Glomerular endothelial cell (primary cell): Measurements from ENCODE around the gene CGREF1. TPM values are rescaled to one million over a fixed set of nuclear protein-coding genes. Genes with fewer than 3 reads are reported as not detected.
"Not testable (repeated sequence)": the region's sequence is repeated elsewhere in the genome, so short reads cannot be mapped to it uniquely, and the experiment has no call there.

Experiments
- DNase-seq: peaks from one replicate; pipeline ENCODE4 v3.0.0-alpha.2; 2011; ENCODE audit warnings: low read depth, low spot score; ENCODE audit errors: extremely low read depth
- total RNA-seq: library from RNA; depleted of rRNA; stranded (reverse); fragments of >200 nt; gene quantifications from 2 replicates; pipeline ENCODE4 v1.2.3, GENCODE V29; 2015

CGREF1 gene
- total RNA-seq, 1 donor from 2014 or later = 3.4 TPM

DNA sequence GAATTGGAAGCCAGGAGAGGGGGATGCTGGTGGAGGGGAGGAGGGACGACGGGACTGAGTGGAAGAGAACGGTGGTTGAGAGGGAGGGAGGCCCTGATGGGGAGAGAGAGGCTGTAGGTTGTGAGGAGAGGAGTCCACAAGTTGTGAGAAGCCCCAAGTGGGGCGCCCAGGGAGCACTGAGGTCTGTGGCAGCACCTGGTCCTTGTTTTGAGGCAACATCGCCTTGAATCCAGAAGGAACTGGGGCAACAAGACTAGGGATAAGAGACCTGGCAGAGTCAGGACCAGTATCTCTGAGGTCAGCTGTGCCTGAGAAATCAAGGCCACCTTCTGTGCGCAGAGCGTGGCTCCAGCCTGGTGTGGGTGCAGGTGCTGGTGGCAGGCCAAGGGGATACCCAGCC lies 19.2 kb upstream of the CGREF1 start:
- no peak for DNase-seq

DNA sequence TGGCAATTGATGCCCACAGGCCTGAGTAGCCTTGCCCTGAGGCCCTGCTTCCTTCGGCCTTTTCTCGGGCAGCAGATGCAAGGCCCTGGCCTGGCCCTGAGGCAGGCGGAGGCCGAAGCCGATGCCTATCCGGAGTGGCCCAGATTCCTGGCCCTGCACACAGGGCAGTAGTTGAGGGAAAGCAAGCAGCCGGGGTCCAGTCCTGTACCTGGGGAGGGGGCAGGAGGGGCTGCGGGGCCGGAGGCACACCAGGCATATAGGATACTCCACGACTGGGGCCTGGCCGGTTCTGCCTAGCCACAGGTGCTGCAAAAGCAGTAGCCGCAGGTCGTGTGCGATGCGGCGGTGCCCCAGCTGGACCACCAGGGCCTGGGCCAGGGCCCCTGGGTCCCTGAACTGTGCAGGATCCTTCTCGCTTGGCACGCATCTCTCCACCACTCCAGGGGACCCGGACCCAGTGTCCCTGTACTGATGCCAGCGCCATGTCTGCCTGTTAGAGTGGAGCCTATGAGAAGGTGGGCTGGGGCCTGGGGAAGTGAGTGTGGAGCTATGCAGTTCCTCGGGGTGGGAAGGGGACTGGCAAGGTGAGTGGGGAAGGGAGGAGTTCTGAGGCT lies 18.5 kb upstream of the CGREF1 start:
- no peak for DNase-seq

DNA sequence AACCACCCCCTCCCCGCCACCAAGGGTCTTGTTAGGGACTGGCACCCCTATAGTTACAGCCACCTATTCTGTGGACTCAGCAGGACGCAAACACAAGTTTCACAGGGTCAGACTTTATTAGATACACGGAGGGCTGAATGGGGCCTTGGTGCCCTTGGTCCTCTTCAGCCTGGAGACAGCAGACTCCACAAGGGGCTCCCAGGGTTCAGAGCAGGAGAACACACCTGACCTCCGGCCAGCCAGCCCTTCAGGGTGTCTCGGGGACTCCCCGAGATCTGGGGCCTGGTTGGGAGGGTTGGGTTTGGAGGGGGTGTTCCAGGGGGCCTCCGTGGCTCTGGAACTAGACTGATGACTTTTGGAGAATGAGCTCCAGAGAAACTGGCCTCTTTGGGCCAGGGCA lies 17.8 kb upstream of the CGREF1 start:
- no peak for DNase-seq

DNA sequence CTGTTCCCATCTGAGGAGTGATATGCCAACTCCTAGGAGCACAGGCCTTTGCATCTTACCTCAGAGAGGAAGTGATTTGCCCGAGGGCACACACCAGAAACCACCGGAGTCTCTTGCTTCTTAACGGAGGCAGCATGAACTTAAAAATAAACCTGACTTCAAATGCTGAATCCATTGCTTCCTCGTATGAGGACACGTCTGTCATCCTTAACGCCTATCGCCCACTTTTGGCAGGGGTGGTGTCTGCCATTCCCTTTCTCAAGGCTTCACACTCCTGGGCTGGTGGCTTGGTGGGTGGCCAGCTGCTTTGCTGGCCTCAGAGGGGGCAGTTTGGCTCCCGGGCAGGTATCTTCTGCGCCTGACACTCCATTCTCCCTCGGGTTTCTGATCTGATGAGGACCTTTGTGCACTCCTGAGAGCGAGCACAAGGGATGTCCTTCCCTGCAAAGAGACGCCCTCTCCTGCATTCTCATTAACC lies 16.6 kb upstream of the CGREF1 start:
- DNase-seq = no peak

DNA sequence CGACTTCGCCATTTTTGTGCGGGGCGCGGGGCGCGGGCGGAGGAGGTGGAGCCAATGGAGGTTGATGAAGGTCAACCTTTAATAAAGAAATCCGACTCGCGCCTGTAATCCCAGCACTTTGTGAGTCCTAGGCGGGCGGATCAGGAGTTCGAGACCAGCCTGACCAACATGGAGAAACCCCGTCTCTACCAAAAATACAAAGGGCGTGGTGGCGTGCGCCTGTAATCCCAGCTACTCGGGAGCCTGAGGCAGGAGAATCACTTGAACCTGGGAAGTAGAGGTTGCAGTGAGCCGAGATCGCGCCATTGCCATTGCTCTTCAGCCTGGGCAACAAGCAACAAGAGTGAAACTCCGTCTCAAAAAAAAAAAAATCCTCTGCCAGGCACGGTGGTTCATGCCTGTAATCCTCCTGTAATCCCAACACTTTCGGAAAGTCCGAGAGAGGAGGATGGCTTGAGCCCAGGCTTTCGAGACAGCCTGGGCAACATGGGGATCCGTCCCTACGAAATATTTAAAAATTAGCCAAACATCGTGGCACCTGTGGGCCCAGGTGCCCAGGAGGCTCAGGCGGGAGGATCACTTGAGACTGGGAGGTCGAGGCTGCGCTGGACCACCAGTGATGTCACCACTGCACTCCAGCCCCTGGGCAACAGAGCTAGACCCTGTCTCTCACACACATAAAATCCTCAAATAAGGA lies 16.0 kb upstream of the CGREF1 start:
- peak; percentile 45 for DNase-seq

DNA sequence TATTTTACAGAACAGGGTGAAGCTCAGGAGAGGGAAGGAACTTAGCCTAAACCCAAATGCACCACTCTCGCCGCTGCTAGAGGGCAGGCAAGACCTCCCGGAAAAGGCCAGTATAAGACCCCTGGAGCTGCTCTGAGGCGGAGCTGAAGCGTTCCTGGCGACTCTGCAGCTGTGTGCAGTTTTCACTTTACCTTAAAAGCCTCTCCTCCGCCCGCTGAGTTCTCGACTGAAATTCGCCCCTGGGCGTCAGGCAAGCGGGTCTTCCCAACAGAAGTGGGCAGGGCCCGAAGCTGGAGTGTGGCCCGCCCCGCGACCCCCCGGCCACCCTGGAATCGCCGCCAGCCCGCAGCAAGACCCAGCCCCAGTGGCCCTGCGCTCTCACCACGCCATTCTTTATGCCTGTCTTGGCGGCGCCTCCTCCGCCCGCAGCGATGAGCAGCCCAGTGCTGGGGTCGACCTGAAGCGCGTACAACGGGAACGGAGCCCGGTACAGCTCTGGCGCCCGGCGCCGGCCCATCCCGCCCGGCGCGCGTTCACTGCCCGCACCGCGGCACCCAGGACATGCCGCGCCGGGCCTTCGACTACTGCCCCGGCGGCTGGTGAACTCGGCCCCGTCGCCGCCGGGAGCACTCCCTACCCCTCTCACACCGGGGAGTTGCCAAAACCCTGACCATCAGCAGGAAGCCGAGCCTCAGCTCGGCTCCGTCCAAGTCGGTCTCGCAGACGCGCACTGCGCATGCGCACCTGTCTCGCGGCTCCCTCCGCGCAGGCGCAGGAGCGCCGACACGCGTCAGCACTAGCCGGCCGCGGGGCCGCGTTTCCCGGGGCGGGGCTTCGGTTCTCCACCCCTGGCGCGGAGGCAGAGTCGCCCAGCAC lies 15.2 kb upstream of the CGREF1 start, which contains the start of gene PREB:
TSS of gene PREB (minus strand) at position 732 of the 876 bp plus-strand sequence. CDS start at position 517, 215 bp downstream.
- DNase-seq = no peak

DNA sequence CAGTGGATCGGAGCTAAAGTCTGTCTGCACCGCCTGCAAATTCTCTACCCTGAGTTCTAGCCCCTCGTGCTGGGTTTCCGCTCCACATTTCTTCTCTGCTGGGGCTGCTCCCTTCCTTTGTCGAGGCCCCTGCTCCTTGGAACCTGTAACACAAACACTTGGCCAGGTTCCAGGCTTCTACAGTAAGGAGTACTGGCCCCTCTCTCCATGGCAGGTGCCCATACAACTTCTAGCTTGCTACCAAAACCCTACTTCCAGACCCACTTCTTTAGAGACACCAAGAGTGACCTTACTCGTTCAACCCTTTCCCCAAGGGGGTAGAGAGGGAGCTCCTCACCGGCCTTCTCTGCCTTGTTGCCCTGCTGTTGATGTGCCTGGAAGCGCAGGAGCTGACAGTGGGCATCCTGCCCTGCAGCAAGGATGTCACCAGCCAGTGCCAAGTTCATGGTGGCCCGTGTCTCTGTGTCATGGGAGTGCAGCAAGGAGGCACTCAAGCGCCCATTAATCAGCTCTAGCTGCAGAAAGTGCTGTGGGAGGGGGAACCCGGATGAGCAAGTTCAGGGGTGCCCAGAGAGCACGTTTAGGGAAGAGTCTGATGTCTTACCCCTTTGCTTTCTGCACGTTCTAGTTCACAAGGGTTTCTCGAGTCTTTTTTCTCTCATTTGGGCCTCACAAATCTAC lies 14.4 kb upstream of the CGREF1 start:
- DNase-seq = no peak

DNA sequence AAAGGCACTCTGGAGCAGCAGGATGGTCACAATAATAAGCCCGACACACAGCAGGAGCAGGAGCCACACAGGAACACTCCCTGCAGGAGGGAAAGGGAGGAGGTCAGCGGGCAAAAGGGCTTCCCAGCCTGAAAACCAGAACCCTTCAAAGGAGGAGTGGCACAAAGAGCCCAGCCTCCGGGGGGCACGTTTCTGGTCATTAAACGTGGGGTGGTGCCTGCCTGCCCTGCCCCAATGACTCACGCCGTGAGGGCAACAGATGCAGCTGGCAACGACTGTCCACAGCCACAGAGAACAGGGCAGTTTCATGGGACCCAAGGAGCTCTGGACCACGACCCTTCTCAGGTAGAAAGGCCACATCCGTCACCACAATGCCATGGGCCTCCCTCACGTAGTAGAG lies 12.5 kb upstream of the CGREF1 start:
- no peak for DNase-seq

DNA sequence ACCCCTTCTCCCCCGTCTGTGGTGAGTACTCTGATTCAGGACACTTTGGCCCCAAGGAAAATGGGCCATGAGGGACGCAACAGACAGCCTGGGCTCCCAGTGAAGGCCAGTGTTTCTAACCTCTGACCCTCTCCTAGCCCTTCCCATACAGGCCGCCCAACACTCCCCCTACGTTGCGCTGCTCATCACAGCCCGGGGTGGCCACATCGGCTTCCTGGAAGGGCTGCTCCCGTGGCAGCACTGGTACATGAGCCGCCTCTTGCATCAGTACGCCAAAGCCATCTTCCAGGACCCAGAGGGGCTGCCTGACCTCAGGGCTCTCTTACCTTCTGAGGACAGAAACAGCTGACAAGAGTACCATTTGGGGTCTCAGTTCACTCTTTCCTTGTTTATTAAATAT lies 11.5 kb upstream of the CGREF1 start:
- DNase-seq = no peak

DNA sequence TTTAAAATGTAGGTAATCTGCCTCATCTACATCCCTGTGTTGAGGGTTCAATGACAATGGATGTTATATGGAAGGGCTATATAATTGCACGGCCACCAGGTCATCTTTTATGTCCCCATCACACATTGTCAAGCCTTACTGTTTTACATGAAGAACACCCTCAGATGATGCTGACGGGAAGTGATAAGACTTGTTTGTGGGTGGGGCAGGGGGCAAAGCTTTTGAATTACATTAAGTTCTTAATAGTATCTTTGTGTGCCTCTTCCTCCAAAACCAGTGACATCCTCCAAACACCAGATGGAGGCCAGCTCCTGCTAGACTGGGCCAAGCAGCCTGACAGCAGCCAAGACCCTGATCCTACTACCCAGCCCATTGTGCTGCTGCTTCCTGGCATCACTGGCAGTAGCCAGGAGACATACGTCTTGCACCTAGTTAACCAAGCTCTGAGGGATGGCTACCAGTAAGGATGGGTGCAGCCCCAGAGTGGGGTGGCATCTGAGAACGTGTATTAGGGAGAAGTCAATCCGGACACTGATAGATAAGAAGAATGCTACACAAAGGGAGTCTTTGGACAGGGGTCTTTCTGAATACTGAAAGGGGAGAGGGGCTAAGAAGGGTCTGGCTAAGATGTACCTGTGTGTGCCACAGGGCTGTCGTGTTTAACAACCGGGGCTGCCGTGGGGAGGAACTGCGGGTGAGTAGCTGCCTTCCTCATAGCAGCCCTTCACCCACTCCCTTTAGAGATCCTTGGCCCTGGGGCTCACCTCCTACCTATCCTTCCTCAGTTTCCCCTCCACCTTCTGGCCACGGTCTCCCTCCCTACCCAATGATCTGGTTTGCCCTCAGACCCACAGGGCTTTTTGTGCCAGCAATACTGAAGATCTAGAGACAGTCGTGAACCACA lies 10.0 kb upstream of the CGREF1 start:
- no peak for DNase-seq

DNA sequence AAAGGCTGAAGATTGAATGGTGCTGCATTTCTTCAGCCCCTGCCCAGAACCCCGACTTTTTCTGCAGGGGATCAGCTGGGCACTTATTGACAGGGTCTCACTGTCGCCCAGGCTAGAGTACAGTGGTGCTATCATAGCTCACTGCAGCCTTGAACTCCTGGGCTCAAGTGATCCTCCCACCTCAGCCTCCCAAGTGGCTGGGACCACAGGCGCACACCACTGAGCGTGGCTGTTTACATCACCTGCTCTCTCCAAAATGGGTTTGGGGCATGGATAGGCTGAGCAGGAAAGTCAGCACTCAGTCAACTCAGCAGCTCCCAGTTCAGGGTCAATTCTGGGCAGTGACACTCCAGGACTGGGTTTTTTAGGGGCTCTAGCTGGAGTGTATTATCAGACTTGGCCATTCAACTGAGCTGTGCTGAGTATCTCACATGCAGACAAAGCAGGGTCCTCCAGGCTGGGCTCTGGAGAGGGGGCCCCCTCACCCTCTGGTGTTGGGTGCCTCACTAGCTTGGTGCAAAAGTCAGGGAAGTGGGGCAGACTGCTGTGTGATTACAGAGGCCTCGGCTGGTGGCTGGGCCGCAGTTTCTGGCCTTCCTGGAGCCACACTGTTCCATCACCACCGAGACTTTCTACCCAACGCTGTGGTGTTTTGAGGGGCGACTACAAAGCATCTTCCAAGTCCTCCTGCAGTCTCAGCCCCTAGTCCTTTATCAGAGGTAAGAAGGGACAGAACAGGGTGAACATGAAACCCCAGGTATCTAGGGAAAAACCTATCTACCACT lies 9.1 kb upstream of the CGREF1 start:
- DNase-seq = no peak

DNA sequence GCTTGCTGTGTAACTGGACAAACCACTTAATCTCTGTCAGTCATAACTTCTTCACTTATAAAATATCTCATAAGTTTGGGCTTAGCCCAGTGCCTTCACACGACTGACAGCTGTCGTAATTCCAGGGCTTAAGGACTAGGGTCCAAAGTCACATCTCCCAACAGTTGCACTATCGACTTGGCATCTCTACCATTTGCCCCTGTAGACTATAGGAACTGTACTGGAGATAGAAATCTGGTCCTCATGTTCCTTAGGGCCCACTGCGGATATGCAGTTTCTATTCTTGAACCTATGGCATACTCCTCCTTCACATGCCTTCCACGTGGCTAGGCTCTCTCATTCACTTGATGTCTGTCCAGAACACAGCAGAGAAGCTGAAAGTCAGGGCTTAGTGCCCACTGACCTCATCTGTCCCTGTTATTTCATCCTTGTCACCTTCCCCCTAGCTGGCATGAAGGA lies 7.4 kb upstream of the CGREF1 start:
- no peak for DNase-seq

DNA sequence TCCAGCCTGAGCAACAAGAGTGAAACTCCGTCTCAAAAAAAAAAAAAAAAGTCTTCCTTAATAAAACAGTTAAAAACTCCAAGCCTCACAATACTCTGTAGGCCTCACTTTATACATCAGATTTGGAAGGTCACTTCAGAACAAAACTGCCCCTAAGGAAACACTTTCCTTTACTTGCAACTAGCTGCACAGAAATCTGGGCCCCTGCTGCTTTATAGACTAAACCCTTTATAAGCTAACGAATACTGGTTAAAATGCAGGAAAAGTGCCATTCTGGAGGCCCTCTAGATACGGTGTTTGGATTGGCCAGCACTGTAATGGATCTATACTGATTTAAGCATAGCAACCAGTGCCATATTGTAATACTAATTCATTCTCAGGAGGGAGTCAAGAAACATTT lies 6.2 kb upstream of the CGREF1 start:
- no peak for DNase-seq

DNA sequence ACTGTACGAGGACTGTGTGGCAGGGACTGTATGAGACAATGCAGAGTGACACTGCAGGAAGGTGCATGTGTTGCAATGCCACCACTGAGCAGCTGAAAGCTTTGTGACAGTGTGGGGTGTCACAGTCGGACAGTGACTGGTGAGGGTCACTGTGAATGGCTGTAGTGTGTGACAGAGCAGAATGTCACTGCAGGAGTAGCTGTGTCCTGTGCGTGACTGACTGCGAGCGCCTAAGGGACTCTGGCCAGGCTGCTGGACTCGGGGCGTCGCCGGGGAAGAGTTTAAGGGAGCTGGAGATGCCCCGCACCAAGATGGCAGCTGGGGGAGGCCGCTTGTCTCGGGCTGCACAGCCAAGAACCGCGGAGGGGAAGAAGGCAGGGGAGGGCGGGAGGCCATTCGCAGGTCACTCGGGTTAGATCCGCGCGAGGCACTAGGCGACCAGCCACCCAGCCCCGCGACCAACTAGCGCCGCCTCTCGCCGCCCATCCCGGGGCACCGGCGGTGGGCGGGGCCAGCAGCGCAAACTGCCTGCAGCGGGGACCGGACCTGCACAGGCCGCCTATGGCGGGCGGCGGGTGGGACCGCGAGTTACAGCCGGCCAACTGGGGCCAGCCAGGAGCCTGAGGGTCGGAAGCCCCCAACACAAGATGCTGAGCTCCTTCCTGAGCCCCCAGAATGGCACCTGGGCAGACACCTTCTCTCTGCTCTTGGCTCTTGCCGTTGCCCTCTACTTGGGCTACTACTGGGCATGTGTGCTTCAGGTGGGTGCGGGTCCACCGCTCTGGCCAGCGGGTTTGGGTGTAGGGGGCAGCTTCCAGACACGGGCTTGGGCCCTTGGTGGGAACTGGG lies 4.6 kb upstream of the CGREF1 start, which contains the start of gene ABHD1:
TSS of gene ABHD1 (plus strand) at position 514 of the 849 bp plus-strand sequence. CDS start at position 648, 134 bp downstream.
- DNase-seq = no peak

DNA sequence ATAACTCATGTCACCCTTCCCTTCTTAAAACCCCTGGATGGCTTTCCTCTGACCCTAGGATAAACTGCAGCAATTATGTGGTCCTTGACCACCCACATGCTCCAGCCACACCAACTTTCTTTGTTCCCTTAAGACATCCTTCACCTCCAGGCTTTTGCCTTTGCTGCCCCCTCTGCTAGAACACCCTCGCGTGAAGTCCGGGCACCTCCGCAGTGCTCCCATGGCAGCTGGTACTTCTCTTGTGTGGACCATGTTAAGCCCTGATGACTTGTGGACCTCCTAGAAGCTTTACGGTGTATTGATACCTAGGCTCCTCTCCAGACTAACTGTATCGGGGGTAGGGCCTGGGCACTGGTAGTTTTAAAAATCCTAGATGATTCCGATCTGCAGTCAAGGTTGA lies 3.9 kb upstream of the CGREF1 start:
- no peak for DNase-seq

DNA sequence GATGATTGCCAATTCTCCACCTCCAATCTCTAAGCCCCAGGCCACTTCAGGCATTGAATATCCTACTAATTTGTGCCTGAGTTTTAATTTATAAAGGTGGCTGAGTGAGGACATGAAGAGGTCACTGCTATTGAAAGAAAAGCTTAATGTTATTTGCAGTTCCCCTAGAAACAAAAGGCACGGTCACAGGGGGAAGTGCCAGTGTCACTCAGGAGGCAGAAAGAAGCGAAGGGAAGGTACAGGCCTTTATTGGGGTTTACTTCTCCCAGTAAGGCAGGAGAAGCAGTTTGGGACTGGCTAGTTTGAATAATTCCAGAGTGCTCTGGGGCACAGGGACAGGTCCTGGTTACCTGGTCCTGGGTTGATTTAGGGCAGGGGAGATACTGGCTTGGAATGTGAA lies 3.0 kb upstream of the CGREF1 start:
- no peak for DNase-seq

DNA sequence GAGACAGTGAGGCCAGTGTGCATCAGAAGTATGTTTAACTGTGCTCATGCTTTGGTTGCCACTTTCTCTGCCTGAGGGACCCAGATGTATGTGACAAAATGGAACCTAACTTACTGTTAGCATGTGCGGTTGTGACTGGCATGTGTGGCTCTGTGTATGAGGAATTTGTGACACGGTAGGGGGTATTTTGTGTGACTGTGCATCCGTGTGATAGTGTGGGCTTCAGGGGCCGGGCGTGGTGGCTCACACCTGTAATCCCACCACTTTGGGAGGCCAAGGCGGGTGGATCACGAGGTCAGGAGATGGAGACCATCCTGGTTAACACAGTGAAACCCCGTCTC lies 372 bp upstream of the CGREF1 start:
- not testable (repeated sequence) for DNase-seq

DNA sequence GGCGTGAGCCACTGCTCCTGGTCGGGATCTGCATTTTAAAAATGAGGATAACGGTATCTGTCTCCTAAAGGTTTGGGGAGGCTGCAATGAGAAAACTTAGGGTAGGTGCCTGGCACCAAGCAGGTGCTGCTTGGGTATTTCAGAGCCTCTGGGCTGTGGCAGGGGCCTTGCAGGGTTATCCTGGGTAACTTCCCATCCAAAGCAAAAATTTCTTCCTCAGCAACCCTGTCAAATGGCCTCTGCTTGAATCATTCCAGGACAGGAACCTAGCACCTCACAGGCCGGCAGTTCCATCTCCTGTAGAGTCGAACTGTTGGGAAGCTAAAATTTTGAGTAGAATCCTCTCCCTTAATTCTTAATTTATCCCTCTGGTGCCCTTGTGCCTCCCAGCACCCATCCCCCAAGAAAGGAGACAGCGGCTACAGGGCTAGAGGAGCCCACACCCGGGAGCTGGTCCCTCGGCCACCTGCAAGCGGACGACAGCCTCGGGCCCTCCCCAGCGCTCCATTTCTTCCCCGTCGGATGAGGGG lies 868 bp downstream of the CGREF1 start:
- no peak for DNase-seq
